Duodenal mucosa (tissue), 2 donors: Measurements from ENCODE around the gene LSM12.
"Not testable (repeated sequence)": the region's sequence is repeated elsewhere in the genome, so short reads cannot be mapped to it uniquely, and the experiment has no call there.

Source experiments
- H3K27ac ChIP-seq: one replicate; pipeline ENCODE4 v1.7.0; 2013; ENCODE audit warnings: low read depth, low read length
- H3K27me3 ChIP-seq, 2 donors: one replicate each; pipeline ENCODE4 v1.7.0; 2013; ENCODE audit warnings: low read length in 2 of 2, control low read depth in 1 of 2; ENCODE audit not compliant: insufficient read depth in 2 of 2, control insufficient read depth in 1 of 2
- H3K36me3 ChIP-seq, 2 donors: one replicate each; pipeline ENCODE4 v1.7.0; 2013; ENCODE audit warnings: low read length in 2 of 2, control low read depth in 1 of 2; ENCODE audit not compliant: insufficient read depth in 2 of 2, control insufficient read depth in 1 of 2
- H3K4me1 ChIP-seq, 2 donors: one replicate each; pipeline ENCODE4 v1.7.0; 2013; ENCODE audit warnings: low read length in 2 of 2, control low read depth in 1 of 2; ENCODE audit not compliant: insufficient read depth in 2 of 2, control insufficient read depth in 1 of 2
- H3K4me3 ChIP-seq, 2 donors: one replicate each; pipeline ENCODE4 v1.7.0; 2013; ENCODE audit warnings: low read length in 2 of 2, low read depth in 1 of 2
- H3K9ac ChIP-seq, 2 donors: one replicate each; pipeline ENCODE4 v1.7.0; 2013; ENCODE audit warnings: low read length in 2 of 2, low read depth in 1 of 2
- H3K9me3 ChIP-seq, 2 donors: one replicate each; pipeline ENCODE4 v1.7.0; 2013; ENCODE audit warnings: low read length in 2 of 2, control low read depth in 1 of 2; ENCODE audit not compliant: control insufficient read depth in 1 of 2

LSM12 gene

DNA sequence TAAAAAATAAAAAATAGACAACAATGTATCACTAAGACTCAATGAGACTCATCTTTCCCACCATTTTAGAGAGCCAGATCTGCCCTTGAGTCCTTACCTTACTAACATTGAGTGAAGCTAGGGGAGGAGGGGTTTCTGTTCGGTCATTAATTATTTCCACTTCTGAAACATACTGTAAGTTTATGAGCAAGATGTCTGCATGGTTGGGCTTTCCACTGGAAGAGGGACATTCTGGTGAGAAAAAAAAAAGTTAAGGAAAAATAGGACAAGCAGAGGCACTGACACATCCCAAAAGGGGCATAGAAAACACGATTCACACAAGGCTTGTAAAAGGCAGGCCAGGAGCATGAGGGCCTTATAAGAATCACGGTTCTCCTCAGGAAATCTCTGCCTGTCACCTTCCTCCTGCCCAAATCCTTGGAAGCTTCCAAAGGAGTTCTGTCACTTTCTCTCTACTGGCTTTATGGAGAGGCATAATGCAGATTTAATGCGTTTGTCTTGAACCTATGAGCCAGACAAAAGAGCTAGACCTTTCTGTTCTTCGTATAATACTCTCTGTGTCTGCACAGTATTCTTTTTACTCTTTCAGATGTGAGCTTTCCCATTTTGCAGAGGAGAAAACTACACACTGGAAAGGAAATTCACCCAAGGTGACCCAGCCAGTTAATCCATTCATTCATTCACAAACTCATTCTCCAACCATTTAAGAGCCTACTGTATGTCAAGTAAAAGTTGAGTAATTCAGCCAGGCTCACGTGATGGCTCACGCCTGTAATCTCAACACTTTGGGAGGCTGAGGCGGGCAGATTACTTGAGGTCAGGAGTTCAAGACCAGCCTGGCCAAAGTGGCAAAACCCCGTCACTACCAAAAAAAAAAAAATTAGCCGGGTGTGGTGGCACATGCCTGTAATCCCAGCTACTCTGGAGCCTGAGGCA lies 2.5 kb downstream of the LSM12 start:
- Histone ChIP-seq H3K27ac (no peak overlapping the region), H3K27me3 (no peaks in the 10 kb centered on the region), H3K4me3 (no peak overlapping the region)

DNA sequence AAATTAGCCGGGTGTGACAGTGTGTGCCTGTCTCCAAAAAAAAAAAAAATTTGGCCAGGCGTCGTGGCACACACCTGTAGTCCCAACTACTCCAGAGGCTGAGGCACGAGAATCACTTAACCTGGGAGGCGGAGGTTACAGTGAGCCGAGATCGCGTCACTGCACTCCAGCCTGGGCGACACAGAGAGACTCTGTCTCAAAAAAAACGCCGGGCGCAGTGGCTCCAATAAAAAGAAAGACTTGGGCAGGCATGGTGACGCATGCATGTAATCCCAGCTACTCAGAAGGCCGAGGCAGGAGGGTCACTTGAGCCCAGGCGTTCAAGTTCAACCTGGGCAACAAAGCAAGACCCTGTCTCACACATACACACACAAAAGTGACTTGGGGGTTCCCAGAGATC lies 3.6 kb downstream of the LSM12 start:
- H3K36me3 ChIP-seq: peaks cover 8 to 46% of the 10 kb centered on the region in 2 donors
- no peak overlapping the region for H3K9ac ChIP-seq
- no peaks in the 10 kb centered on the region for H3K9me3 ChIP-seq
- H3K27ac ChIP-seq: no peak overlapping the region
- H3K27me3 ChIP-seq: no peaks in the 10 kb centered on the region
- H3K4me1 ChIP-seq: peaks cover 9 to 16% of the 10 kb centered on the region in 2 donors
- no peak overlapping the region for H3K4me3 ChIP-seq

More for the DNA sequence above, 2.5 kb downstream of the LSM12 start:
- peaks cover 8 to 38% of the 10 kb centered on the region in 2 donors for H3K36me3 ChIP-seq
- H3K4me1 ChIP-seq: peaks cover 10 to 18% of the 10 kb centered on the region in 2 donors
- H3K9ac ChIP-seq: no peak overlapping the region
- no peaks in the 10 kb centered on the region for H3K9me3 ChIP-seq

DNA sequence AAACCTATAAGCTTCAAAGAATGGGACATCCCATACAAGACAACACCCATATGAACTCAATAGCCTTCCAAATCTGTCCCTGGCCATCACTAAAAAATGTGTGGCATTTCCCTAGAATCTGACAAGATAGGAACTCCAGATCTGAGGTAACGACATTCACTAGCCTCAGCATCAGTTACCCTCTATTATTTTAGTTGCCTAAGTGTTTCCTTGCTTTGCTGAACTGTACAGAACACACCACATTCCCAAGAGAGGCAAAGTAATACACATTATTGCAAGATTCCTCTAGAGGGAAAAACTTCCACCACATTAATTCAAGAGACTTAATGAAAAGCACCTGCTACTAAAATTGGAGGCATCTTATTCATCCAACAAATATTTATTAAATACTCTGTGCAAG lies 5.0 kb downstream of the LSM12 start:
- Histone ChIP-seq H3K9me3 (no peaks in the 10 kb centered on the region), H3K4me3 (no peak overlapping the region), H3K9ac (no peak overlapping the region), H3K4me1 (peaks cover 0 to 5% of the 10 kb centered on the region in 2 donors), H3K36me3 (peaks cover 8 to 46% of the 10 kb centered on the region in 2 donors), H3K27ac (no peak overlapping the region), H3K27me3 (no peaks in the 10 kb centered on the region)

DNA sequence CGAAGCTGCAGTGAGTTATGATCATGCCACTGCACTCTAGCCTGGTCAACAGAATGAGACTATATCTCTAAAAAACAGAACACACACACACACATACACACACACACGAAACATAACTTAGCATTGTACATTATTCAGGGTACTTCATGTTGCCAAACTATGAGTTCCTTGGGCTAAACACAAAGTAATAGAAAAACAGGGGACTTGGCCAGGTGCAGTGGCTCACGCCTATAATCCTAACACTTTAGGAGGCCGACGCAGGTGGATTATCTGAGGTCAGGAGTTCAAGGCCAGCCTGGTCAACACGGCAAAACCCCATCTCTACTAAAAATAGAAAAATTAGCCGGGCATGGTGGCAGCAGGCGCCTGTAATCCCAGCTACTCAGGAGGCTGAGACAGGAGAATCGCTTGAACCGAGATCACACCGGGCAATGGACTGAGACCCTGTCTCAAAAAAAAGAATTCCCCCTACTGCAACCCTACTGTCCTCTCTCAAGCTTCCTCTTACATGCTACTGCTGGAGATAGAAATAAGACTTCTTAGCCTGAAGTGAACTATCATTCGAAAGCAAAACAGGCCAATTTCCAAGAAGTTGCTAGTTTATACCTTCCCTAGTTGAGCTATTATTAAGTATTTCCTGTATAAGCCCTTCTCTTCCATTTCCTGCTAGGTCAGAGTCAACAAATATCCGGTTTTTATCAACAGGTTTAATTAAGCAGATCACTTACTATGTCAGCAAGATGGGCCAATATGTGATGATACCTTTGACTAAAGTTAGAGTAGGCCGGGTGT lies 7.2 kb downstream of the LSM12 start:
- Histone ChIP-seq H3K36me3 (peaks cover 8 to 49% of the 10 kb centered on the region in 2 donors), H3K9me3 (no peaks in the 10 kb centered on the region), H3K27me3 (no peaks in the 10 kb centered on the region), H3K9ac (no peak overlapping the region), H3K27ac (no peak overlapping the region), H3K4me3 (no peak overlapping the region), H3K4me1 (no peaks in the 10 kb centered on the region)

- peaks cover 12 to 51% of the 10 kb centered on the region in 2 donors for H3K36me3 ChIP-seq
- H3K27ac ChIP-seq: no peak overlapping the region
- no peaks in the 10 kb centered on the region for H3K27me3 ChIP-seq
- no peaks in the 10 kb centered on the region for H3K4me1 ChIP-seq
- no peak overlapping the region for H3K4me3 ChIP-seq
- no peaks in the 10 kb centered on the region for H3K9me3 ChIP-seq
- no peak overlapping the region for H3K9ac ChIP-seq
Observed at GRCh38 chr17:44053125-44053872, 13.2 kb downstream of the LSM12 start.

GRCh38 chr17:44049294-44050060 lies 17.0 kb downstream of the LSM12 start:
- H3K4me1 ChIP-seq: no peaks in the 10 kb centered on the region
- H3K4me3 ChIP-seq: no peak overlapping the region
- H3K27ac ChIP-seq: no peak overlapping the region
- no peak overlapping the region for H3K9ac ChIP-seq
- no peaks in the 10 kb centered on the region for H3K27me3 ChIP-seq
- H3K36me3 ChIP-seq: peaks cover 12 to 60% of the 10 kb centered on the region in 2 donors
- H3K9me3 ChIP-seq: no peaks in the 10 kb centered on the region

DNA sequence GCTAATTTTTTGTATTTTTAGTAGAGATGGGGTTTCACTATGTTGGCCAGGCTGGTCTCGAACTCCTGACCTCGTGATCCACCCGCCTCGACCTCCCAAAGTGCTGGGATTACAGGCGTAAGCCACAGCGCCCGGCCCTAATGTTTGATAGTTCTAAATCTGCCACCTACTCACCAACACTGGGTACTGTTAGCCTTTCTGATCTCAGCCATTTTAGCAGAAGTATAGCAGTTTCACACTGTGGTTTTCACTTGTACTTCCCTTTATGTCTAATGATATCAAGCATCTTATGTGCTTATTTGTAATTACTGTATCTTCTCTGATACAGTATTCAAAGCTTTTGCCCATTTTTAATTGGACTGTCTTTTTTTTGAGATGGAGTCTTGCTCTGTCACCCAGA lies 19.6 kb downstream of the LSM12 start:
- H3K9me3 ChIP-seq, H3K4me1 ChIP-seq, H3K4me3 ChIP-seq, H3K27me3 ChIP-seq, H3K27ac ChIP-seq, H3K9ac ChIP-seq: not testable (repeated sequence)
- H3K36me3 ChIP-seq: peaks cover 6 to 49% of the 10 kb centered on the region in 2 donors

DNA sequence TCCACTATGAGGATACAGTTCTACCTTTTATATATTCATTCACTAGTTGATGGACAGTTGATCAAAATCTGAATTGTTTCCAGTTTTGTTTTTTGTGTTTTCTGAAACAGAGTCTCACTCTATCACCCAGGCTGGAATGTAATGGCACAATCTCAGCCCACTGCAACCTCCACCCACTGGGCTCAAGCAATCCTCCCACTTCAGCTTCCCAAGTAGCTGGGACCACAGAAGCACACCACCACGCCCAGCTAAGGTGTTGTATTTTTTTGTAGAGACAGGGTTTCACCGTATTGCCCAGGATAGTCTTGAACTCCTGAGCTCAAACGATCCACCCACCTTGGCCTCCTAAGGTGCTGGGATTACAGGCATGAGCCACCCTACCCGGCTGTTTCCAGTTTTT lies 21.0 kb downstream of the LSM12 start:
- H3K4me3 ChIP-seq: no peak overlapping the region
- H3K9ac ChIP-seq: no peak overlapping the region
- H3K36me3 ChIP-seq: peaks cover 6 to 35% of the 10 kb centered on the region in 2 donors
- H3K4me1 ChIP-seq: peaks cover 0 to 6% of the 10 kb centered on the region in 2 donors
- H3K27ac ChIP-seq: no peak overlapping the region
- H3K27me3 ChIP-seq: no peaks in the 10 kb centered on the region
- no peaks in the 10 kb centered on the region for H3K9me3 ChIP-seq

GRCh38 chr17:44044071-44044470 lies 22.4 kb downstream of the LSM12 start:
- no peak overlapping the region for H3K27ac ChIP-seq
- peaks cover 0 to 6% of the 10 kb centered on the region in 2 donors for H3K4me1 ChIP-seq
- H3K4me3 ChIP-seq: no peak overlapping the region
- H3K9me3 ChIP-seq: no peaks in the 10 kb centered on the region
- no peaks in the 10 kb centered on the region for H3K27me3 ChIP-seq
- peaks cover 7 to 29% of the 10 kb centered on the region in 2 donors for H3K36me3 ChIP-seq
- no peak overlapping the region for H3K9ac ChIP-seq
